ENCODE results near the gene COL28A1.

COL28A1 gene

GRCh38 chr7:7335215-7335614 lies 200.5 kb downstream of the COL28A1 start:
- TF ChIP-seq CTCF (IDR thresholded peaks at IDR 0.05): no peak

- no peak for TF ChIP-seq CTCF (IDR thresholded peaks at IDR 0.05)
Observed at GRCh38 chr7:7333610-7334009, 202.1 kb downstream of the COL28A1 start.

- TF ChIP-seq CTCF (IDR thresholded peaks at IDR 0.05): no peak
Observed at GRCh38 chr7:7331523-7331922, 204.2 kb downstream of the COL28A1 start.

GRCh38 chr7:7330997-7331396 lies 204.7 kb downstream of the COL28A1 start:
- no peak for TF ChIP-seq CTCF (IDR thresholded peaks at IDR 0.05)

- no peak for TF ChIP-seq CTCF (IDR thresholded peaks at IDR 0.05)
Observed at GRCh38 chr7:7329326-7329725, 206.3 kb downstream of the COL28A1 start.

- no peak for TF ChIP-seq CTCF (IDR thresholded peaks at IDR 0.05)
Observed at GRCh38 chr7:7327423-7327822, 208.2 kb downstream of the COL28A1 start.

GRCh38 chr7:7324698-7325097 lies 211.0 kb downstream of the COL28A1 start:
- no peak for TF ChIP-seq CTCF (IDR thresholded peaks at IDR 0.05)

- TF ChIP-seq CTCF (IDR thresholded peaks at IDR 0.05): no peak
Observed at GRCh38 chr7:7323921-7324320, 211.8 kb downstream of the COL28A1 start.
